Measurements from ENCODE around the gene SYNPO2L. TPM values are rescaled to one million over a fixed set of nuclear protein-coding genes. Genes with fewer than 3 reads are reported as not detected.
"Not testable (repeated sequence)": the region's sequence is repeated elsewhere in the genome, so short reads cannot be mapped to it uniquely, and the experiment has no call there.

Gene SYNPO2L
- total RNA-seq, 1 donor from 2014 or later, result not detected

DNA sequence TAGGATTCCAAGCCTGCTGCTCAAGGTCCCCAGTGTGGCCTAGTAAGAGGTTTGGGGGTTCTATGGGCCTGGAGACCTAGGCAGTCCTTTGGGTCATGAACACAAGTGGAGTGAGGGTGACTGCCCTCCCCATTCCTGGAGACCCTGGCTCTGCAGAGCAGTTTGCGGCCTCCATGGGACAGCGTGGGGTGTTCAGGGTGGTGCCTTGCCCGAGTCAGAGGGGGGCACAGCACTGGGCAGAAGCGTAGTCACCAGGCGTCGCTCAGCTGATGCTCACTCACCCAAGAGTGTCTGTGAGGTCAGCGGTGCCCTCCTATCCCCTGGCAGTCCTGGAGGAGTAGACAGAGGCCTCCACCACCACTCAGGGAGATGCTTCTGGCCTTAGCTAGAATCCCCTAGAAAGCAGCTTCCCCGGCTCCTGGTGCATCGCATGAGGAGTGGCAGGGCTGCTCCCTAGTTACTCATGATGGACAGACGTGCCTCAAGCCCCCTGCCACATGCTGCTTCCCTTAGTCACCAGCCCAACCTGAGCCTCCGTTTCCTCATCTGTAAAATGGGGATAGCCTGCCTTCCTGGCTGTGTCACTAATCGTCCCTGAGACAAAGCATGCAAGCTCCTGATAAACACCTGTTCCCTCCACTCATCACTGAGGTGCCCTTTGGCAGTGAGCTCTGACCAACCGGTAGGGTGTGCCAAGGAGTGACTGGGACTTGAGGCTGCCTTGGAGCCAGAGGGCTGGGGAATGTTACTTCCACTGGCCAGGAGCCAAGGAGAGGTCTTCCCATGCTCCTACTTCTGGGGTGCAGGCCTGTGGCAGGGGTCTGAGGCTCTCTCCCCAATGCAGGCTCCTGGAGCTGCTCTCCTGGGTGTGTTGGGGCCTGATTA is 8.6 kb upstream of the SYNPO2L start:
- not testable (repeated sequence) for H3K27me3 ChIP-seq (ENCODE audit: control insufficient read depth, insufficient read depth, low read length); DNase-seq (ENCODE audit: low read depth); H3K4me3 ChIP-seq (ENCODE audit: low read depth, low read length); FAIRE-seq; H3K36me3 ChIP-seq (ENCODE audit: control insufficient read depth, insufficient read depth, low read length)

DNA sequence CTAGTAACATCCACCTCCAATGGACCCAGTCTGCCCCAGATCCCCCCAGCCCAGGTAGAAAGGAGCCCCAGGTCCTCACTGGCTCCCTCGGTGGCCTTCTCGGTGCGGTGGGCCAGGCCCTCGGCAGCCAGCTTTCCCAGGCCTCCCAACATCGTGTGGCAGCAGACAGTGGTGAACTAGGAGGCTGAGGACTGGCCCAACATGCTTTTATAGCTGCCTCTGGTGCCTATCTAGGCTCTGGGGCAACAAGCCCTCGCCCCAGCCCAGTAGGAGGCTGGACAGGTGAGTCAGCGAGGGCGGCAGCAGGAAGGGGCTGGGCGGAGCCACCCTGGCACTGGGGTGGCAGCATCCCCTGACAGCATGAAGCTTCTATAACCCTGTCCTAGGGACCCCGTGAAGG is 7.8 kb upstream of the SYNPO2L start:
- FAIRE-seq; DNase-seq (ENCODE audit: low read depth); H3K4me3 ChIP-seq (ENCODE audit: low read depth, low read length); H3K36me3 ChIP-seq (ENCODE audit: control insufficient read depth, insufficient read depth, low read length); H3K27me3 ChIP-seq (ENCODE audit: control insufficient read depth, insufficient read depth, low read length): not testable (repeated sequence)

DNA sequence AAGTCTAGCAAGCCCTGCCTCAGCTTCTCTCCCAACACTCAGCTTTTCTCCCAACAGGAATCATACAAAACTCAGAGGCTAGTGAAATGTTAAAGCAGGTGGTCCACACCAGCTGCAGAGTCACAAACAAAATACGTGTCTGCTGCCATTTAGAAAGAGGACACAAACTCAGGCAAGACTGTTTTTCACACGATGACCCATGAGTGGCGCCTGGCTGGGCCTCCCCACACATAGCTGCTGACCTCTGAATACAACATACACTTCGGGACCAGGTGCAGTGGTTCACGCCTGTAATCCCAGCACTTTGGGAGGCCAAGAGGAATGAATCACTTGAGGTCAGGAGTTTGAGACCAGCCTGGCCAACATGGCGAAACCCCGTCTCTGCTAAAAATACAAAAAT is 6.9 kb upstream of the SYNPO2L start:
- H3K36me3 ChIP-seq (ENCODE audit: control insufficient read depth, insufficient read depth, low read length); FAIRE-seq; H3K27me3 ChIP-seq (ENCODE audit: control insufficient read depth, insufficient read depth, low read length); H3K4me3 ChIP-seq (ENCODE audit: low read depth, low read length); DNase-seq (ENCODE audit: low read depth): not testable (repeated sequence)

DNA sequence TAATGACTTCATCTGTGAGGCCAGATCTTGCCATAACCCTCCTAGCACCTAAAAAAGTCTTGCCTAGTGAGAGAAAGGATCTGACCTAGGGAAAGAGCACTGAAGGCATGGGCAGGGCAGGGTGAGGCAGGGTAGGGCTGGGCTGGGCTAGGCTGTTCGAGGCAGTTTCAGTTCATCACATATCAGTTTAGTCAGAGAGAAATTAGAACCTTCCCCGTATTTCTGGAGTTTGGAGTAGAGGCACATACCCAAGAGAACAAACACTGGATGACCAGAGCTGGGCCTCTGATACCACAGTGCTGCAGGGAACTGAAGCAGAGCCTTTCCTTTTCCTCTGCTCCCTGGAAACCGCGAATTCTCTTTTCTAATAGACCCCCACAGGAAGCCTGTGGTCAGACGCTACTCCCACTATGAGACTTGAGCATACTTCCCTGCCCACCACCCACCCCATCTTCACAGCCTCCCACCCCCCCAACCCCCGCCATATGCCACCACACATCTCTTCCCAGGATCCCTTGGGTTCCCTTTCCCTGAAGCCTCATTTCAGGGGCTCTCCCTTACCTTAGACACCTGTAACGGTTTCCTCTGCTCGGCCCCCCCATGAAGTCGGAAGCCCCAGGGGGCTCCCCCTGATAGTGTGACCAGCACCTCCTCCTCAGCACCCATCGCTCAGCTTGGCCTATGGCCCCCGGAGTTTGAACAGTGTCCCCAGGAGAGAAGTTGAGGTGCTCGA is 406 bp downstream of the SYNPO2L start:
- no peak for DNase-seq (ENCODE audit: low read depth)

DNA sequence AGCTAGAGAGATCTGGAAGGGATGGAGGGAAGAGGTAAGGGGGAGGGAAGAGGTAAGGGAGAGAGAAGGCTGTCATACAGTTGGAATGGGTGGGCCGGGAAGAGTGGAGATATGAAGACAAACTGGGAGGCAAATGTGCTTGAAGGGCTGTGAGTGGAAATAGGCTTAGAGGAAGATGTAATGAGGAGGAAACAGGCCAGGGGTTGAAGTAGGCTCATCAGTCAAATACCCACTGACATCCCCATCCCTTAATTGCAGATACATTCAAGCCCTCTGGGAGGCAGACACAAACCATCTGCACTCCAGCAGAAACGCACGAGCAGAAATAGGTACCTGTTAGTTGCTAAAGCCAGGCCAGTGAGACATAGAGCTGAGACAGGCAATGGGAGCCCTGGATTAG is 2.1 kb downstream of the SYNPO2L start:
- TF ChIP-seq, protein P1, sequence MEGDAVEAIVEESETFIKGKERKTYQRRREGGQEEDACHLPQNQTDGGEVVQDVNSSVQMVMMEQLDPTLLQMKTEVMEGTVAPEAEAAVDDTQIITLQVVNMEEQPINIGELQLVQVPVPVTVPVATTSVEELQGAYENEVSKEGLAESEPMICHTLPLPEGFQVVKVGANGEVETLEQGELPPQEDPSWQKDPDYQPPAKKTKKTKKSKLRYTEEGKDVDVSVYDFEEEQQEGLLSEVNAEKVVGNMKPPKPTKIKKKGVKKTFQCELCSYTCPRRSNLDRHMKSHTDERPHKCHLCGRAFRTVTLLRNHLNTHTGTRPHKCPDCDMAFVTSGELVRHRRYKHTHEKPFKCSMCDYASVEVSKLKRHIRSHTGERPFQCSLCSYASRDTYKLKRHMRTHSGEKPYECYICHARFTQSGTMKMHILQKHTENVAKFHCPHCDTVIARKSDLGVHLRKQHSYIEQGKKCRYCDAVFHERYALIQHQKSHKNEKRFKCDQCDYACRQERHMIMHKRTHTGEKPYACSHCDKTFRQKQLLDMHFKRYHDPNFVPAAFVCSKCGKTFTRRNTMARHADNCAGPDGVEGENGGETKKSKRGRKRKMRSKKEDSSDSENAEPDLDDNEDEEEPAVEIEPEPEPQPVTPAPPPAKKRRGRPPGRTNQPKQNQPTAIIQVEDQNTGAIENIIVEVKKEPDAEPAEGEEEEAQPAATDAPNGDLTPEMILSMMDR (IDR thresholded peaks at IDR 0.05; ENCODE audit: insufficient read depth, low read length, severe bottlenecking), result peak; percentile 18
- H3K36me3 ChIP-seq (ENCODE audit: control insufficient read depth, insufficient read depth, low read length), result no peaks in the 10 kb centered on the region
- no peaks in the 10 kb centered on the region for H3K27me3 ChIP-seq (ENCODE audit: control insufficient read depth, insufficient read depth, low read length)
- H3K4me3 ChIP-seq (ENCODE audit: low read depth, low read length), result no peak overlapping the region
- DNase-seq (ENCODE audit: low read depth) (no peak), FAIRE-seq (no peak)

More for the DNA sequence above, 406 bp downstream of the SYNPO2L start:
- Histone ChIP-seq H3K36me3 (ENCODE audit: control insufficient read depth, insufficient read depth, low read length) (no peaks in the 10 kb centered on the region), H3K27me3 (ENCODE audit: control insufficient read depth, insufficient read depth, low read length) (no peaks in the 10 kb centered on the region), H3K4me3 (ENCODE audit: low read depth, low read length) (no peak overlapping the region)
- TF ChIP-seq, protein P1 (IDR thresholded peaks at IDR 0.05; ENCODE audit: insufficient read depth, low read length, severe bottlenecking), result no peak
- FAIRE-seq, result no peak

DNA sequence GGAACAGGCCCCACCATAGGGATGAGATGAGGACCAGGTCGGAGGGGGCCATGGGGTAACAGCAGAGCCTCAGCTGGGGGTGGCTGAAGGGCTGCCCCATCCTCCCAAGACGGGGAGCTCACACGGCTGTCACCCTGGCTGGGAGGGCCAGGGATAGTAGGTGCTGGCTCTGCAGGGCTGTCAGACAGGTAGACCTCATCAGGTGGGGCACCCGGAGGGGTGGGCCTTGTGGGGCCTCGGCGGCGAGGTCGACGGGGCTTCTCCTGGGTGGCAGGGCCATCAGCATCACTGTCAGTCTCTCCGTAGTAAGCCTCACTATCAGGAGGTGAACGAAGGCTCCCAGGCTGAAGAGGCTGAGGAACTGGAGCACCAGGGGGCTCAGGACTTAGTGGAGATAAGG is 2.6 kb downstream of the SYNPO2L start:
- TF ChIP-seq, protein P1 (IDR thresholded peaks at IDR 0.05; ENCODE audit: insufficient read depth, low read length, severe bottlenecking), result no peak
- H3K4me3 ChIP-seq (ENCODE audit: low read depth, low read length), result no peak overlapping the region
- FAIRE-seq, result no peak

DNA sequence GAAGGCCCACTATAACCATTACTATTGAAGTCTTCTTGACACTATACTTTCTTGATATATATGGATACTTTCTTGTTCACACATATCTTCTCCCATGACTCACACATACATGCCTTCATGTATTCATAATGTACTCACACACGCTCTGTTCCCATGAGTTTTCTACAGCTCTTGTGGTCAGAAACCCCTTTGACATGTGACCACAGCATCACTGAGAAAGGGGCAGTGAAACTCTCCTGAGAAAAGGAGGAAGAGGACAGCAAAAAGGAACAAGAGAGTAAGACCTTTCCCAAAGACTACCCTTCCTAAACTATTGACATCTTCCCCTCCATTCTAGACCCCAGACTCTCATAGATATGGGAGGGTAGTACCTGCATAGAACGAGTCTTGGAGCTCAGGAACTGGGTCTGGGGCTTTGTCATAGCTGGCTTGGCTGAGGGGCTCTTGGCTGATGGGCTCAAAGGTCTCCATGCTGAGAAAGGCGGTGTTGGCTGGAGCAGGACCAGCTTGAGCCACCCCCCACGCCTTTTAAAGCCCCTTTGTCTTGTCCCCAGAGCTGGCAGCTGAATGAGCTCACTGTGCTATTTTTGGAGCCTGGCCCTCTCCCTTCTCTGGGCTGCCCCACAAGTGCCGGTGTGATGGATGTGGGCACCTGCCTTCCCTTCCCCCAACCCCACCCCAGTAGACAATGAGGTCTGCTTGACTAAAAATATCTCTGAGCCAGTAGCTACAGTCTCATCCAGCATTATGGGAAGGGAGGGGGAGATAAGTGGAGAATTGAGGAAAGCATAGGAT is 5.1 kb downstream of the SYNPO2L start:
- Histone ChIP-seq H3K27me3 (ENCODE audit: control insufficient read depth, insufficient read depth, low read length) (no peaks in the 10 kb centered on the region), H3K36me3 (ENCODE audit: control insufficient read depth, insufficient read depth, low read length) (no peaks in the 10 kb centered on the region), H3K4me3 (ENCODE audit: low read depth, low read length) (no peak overlapping the region)
- FAIRE-seq, result no peak
- TF ChIP-seq, protein P1 (IDR thresholded peaks at IDR 0.05; ENCODE audit: insufficient read depth, low read length, severe bottlenecking), result no peak
- peak; percentile 76 for DNase-seq (ENCODE audit: low read depth)

More for the DNA sequence above, 2.6 kb downstream of the SYNPO2L start:
- Histone ChIP-seq H3K27me3 (ENCODE audit: control insufficient read depth, insufficient read depth, low read length) (no peaks in the 10 kb centered on the region), H3K36me3 (ENCODE audit: control insufficient read depth, insufficient read depth, low read length) (no peaks in the 10 kb centered on the region)
- DNase-seq (ENCODE audit: low read depth), result no peak

Data from bronchial epithelial cell (primary cell).